Smooth muscle cell of the brain vasculature (primary cell): ENCODE measurements around the gene MTRR.

Experiments
- DNase-seq: peaks from one replicate; pipeline ENCODE4 v3.0.0-alpha.2; 2012; ENCODE audit warnings: low read depth, low spot score

Gene MTRR

GRCh38 chr5:7857361-7857760, 11.6 kb upstream of the MTRR start:
- no peak for DNase-seq

- no peak for DNase-seq
Measured at GRCh38 chr5:7857926-7858632, 10.9 kb upstream of the MTRR start.

GRCh38 chr5:7866196-7866595, 2.8 kb upstream of the MTRR start:
- DNase-seq, result no peak

- no peak for DNase-seq
Measured at GRCh38 chr5:7867260-7867659, 1.7 kb upstream of the MTRR start.

DNA sequence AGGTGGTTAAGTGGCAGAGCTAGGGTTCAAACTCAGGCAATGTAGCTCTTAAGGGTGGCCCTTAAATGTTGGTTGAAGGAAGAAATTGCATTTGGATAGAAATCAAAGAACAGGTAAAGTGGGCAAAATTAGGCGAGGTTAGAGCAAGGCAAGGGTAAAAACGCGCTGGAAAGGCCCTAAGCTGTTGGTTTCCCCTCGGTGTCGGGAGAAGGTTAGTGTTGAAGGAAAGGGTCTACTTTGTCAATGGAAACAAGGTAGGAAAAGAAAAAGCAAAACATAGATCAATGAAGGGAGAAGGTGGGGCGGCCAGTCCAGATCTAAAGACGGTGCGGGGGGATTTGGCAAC, 548 bp upstream of the MTRR start:
- no peak for DNase-seq

DNA sequence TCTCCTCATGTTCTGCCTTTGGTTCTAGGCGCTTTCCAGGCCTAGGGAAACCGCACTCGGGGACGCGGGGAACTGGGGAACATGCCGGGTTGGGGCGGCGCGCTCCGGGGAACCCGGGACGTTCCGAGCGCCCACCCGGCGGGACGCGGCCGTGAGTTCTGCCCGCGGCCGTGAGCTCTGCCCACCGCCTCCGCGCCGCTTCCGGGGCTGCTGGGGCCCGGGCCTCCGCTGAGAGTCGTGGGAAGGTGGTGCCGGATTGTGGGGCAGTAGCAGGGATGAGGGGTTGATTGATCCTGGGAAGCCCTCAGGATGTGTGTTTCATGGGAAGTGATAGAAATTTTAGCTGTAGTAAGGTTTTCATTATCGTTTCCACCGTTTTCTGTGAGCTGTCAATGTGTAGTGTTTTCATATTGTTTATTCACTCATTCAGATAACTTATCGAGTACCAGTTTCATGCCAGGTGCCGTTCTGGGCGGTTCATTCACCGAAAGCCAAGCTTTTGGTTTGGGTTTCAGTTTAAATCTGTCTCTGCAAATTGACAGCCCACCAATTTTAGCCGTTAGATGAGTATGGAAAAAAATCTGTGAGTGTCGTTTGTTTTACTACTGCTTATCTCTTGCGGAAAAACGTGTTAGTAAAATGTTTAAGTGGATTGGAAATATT, 657 bp downstream of the MTRR start:
- DNase-seq, result no peak

GRCh38 chr5:7871653-7872052, 2.7 kb downstream of the MTRR start:
- DNase-seq, result no peak

DNA sequence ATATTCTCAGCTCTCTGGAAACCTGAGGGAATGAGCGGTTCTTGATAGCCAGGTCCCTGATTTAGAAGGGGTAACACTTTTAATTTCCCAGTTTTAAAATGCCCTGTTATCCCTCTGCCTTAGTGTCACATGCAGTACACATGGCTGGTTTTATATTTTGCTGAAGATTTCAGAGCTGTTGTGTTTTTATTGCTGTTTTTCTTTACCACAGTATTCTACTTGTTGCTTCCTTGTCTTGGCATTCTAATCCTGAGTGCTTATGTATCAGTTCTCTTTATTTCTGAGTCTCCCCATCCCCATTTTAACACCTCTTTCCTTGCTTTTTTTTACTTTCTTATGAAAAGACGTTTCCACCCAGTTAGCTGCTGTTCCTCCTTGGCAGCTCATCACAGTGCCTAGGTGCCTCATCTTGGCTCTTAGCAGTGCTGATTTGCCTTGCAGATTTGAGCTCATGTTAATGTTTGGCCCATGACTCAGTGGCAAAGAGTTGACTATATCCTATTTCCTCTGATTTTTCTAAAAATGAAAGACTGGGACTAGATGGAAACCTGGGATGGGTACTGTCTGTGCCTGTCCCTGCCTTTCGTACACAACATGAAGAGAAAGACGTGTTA, 3.7 kb downstream of the MTRR start:
- no peak for DNase-seq

DNA sequence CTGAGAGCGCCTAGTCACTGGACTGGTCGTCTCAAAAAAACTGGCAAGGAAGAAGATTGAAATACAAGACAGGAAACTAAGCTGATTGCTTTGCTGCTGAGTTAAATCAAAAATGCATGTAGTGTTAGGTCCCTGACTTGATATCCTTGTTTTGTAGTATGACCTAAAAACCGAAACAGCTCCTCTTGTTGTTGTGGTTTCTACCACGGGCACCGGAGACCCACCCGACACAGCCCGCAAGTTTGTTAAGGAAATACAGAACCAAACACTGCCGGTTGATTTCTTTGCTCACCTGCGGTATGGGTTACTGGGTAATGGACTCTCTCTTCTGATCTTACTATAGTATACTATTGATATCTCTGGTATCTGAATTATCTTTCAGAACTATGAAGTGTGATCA, 4.3 kb downstream of the MTRR start:
- DNase-seq, result no peak

DNA sequence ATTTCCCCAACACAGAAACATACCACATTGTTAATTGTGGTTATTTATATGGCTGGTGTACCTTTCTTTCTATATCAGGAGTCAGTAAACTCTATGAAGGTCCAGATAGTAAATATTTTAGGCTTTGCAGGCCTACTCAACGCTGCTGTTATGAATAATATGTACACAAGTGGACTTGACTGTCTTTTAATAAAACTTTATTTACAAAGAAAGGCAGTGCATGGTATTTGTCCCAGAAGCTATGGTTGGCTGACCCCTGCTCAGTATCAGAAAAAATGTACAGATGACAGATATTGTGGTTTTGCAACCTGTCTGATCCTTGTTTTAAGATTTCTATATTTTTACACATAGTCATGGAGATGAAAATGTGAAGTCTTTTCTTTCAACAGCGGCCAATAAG, 5.7 kb downstream of the MTRR start:
- no peak for DNase-seq

GRCh38 chr5:7875151-7875550, 6.2 kb downstream of the MTRR start:
- no peak for DNase-seq

GRCh38 chr5:7876867-7877266, 7.9 kb downstream of the MTRR start:
- DNase-seq, result no peak

GRCh38 chr5:7877851-7878250, 8.9 kb downstream of the MTRR start:
- no peak for DNase-seq

DNA sequence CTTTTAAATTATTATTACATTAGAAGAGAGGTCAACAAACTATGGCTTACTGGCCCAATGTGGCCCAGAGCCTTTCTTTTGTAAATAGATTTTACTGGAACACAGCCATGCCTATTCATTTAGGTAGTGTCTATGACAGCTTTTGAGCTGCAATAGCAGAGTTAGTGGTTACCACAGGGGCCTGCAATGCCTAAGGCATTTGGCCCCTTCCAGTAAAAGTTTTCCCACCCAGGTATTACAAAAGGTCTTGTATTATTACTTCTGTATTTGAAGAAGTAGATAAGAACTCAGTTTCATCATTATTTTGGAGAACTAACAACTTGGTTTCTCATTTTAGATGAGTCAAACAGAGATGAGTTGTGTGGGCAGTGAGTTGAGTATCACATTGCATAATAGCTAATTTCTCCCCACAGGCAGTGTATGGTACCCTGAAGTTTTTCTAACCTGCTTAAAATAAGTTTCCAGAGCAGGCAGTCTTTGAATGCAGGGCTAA, 9.5 kb downstream of the MTRR start:
- DNase-seq, result no peak

DNA sequence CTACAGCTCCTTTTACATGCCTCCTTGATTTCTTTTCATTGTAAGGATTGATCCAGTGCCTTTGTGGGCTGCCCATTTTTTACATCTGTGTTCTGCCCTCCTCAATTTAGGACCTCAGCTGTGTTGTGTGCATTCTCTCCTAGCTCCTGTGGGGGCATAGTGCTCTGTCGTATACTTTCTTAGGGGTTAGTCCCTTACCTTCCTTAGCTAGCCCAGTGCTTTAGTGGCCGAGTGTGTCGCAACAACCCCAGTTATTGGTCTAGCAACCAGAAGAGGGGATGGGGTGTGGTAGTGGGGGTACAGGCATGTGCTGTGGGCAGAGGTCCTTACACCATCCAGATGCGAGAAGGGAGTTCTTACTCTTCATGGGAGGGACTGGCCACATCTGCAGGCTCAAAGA, 12.1 kb downstream of the MTRR start:
- no peak for DNase-seq

DNA sequence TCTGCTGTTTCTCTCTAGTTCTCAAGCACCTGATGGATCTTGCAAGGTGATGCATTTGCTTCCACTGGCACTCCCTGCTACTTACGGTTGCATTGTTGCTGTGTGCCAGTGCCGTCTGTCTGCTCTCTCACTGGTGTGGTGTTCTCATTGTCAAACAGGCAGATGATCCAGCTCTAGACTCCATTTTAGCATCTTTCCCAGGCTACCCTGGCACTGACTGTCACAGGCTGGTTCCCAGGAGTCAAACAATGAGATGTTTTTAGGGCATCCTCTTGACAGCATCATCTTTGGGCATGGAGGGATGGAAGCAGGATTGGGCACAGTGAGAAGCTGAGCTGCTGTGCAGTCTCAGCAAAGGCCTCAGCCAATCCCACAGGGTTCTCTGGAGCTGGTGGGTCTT, 12.9 kb downstream of the MTRR start:
- no peak for DNase-seq

DNA sequence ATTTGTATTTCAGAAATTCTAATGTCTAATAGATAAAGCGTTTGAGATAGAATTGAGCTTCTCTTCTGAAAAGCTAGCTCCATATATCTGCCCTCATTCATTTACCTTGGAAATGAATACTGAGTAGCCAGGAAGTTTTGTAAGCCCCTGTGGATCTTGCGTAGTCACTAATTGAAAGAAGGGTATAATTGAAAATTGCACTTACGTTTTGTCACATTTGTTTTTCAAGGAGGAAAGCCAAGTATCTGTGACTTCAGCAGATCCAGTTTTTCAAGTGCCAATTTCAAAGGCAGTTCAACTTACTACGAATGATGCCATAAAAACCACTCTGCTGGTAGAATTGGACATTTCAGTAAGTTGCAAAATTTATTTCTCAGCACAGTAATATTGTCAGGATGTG, 14.0 kb downstream of the MTRR start:
- DNase-seq, result no peak

DNA sequence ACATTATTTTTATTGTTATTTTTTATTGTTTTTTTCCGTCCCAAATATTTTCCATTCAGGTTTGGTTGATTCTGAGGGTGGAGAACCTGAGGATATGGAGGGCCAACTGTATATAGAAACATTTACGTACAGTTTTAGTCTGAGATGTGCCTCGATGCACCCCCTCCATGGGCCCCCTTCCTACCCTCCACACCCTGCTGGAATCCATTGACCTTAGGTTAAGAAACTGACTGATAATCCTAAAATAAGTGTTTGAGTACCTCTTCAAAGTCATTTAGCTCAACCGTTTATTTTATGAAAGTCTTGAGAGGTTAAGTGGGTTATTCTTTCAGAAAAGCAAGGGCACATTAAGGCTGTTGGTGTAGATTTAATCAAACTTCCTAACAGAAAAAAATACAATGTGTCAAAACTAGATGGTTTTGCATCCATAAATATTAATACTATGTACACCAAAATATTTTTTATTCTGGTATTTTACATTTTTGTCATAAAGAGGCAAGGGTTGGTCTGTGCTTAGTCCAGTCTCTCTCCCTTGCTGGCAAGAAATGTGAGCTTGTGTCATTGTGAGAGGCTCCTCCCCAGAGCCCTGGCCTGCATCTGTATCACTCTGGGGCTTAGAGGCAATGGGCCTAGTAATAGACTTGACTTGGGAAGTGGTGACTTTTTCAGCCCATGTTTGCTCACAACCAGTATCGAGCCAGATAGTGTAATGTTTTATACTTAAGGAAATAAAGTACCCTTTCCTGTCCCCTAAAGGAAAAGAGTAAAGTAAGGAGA, 15.7 kb downstream of the MTRR start:
- DNase-seq, result no peak

GRCh38 chr5:7886849-7887475, 18.0 kb downstream of the MTRR start:
- DNase-seq, result peak; percentile 17

GRCh38 chr5:7888901-7889300, 20.0 kb downstream of the MTRR start:
- no peak for DNase-seq

DNA sequence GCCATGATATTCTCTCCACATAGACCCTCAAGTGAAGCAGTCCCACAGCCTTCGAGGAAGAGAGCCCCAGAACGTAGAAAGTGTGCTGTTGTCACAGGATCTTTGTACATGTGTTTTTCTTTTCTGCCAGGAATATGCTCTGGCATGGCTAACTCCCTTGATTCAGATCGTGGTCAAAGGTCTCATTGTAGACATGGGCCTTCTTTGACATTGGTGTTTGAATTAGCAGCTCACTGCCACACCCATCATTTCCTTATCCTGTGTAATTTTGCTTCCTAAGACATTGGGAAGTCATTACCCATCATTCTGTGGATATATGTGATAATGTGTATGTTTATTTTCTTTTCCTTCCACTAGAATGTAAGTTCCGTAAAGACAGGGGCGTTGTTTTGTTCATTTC, 25.5 kb downstream of the MTRR start:
- DNase-seq, result no peak

DNA sequence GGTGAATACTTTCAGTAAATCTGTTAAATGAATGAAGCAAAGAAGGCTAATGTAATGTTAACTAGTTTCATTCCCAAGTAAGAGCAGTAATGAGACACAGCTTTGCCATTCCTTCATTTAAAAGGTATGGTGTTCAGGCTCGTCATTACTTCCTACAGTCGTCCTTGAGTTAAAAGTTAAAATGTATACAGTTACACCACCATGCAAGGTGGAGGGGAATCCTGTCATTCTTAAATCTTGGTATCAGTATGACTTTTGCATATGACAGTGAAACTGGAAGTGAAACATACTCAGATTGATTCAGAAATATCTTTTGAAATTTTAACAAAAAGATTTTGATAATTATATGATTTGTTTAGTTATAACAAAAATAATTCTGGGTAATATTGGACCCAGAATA, 25.9 kb downstream of the MTRR start:
- DNase-seq, result no peak
